ENCODE results near the gene FOXJ2.
"Not testable (repeated sequence)": the region's sequence is repeated elsewhere in the genome, so short reads cannot be mapped to it uniquely, and the experiment has no call there.

The FOXJ2 gene
- 23.3 to 63.7 (median 38.8) reads per million in 9 experiments for total RNA-seq

GRCh38 chr12:8032242-8033152, at the start of gene FOXJ2:
Gene FOXJ2 (plus strand): TSS chr12:8032716. CDS start chr12:8039833, 7,117 bp downstream.
- peak; percentile 85 for ATAC-seq (replicated peaks)
- H3K4me1 Mint-ChIP-seq (ENCODE audit: low read depth in 2 of 2), result peaks cover 49 to 53% of the 10 kb centered on the region in 2 donors
- DNase-seq, result peak; percentile 69 to 73 (median 71)
- no peaks in the 10 kb centered on the region for H3K9me3 Mint-ChIP-seq
- H3K36me3 Mint-ChIP-seq (ENCODE audit: insufficient read depth), result peaks cover 19% of the 10 kb centered on the region
- H3K4me3 Mint-ChIP-seq, result peak within 1 kb of the TSS; percentile 81 to 92
- peak within 1 kb of the TSS; percentile 64 to 93 for H3K27ac Mint-ChIP-seq
- no peaks in the 10 kb centered on the region for H3K27me3 Mint-ChIP-seq

GRCh38 chr12:7983019-7983418, 49.5 kb upstream of the FOXJ2 start:
- H3K27me3 Mint-ChIP-seq; DNase-seq; H3K4me3 Mint-ChIP-seq; H3K9me3 Mint-ChIP-seq; H3K4me1 Mint-ChIP-seq (ENCODE audit: low read depth in 2 of 2); H3K36me3 Mint-ChIP-seq (ENCODE audit: insufficient read depth); H3K27ac Mint-ChIP-seq; ATAC-seq (replicated peaks): not testable (repeated sequence)

GRCh38 chr12:7983460-7983859, 49.1 kb upstream of the FOXJ2 start:
- not testable (repeated sequence) for H3K27ac Mint-ChIP-seq; H3K36me3 Mint-ChIP-seq (ENCODE audit: insufficient read depth); H3K4me3 Mint-ChIP-seq; ATAC-seq (replicated peaks); DNase-seq; H3K9me3 Mint-ChIP-seq; H3K4me1 Mint-ChIP-seq (ENCODE audit: low read depth in 2 of 2); H3K27me3 Mint-ChIP-seq

- no peak for DNase-seq
- Mint-ChIP-seq H3K9me3 (no peaks in the 10 kb centered on the region), H3K36me3 (ENCODE audit: insufficient read depth) (no peaks in the 10 kb centered on the region), H3K4me1 (ENCODE audit: low read depth in 2 of 2) (peaks cover 2% of the 10 kb centered on the region in 2 donors), H3K27ac (no peak overlapping the region), H3K4me3 (no peak overlapping the region), H3K27me3 (no peaks in the 10 kb centered on the region)
- ATAC-seq (replicated peaks), result no peak
Measured at GRCh38 chr12:7984900-7985299, 47.6 kb upstream of the FOXJ2 start.

- Mint-ChIP-seq H3K36me3 (ENCODE audit: insufficient read depth) (no peaks in the 10 kb centered on the region), H3K27me3 (no peaks in the 10 kb centered on the region), H3K9me3 (no peaks in the 10 kb centered on the region), H3K27ac (no peak overlapping the region), H3K4me3 (no peak overlapping the region), H3K4me1 (ENCODE audit: low read depth in 2 of 2) (peaks cover 9 to 10% of the 10 kb centered on the region in 2 donors)
- ATAC-seq (replicated peaks), result no peak
- DNase-seq, result no peak
Measured at GRCh38 chr12:7985802-7986418, 46.6 kb upstream of the FOXJ2 start.

- H3K4me1 Mint-ChIP-seq (ENCODE audit: low read depth in 2 of 2), result peaks cover 14 to 18% of the 10 kb centered on the region in 2 donors
- H3K36me3 Mint-ChIP-seq (ENCODE audit: insufficient read depth), result no peaks in the 10 kb centered on the region
- H3K4me3 Mint-ChIP-seq, result peak overlapping the region; percentile 55 to 66
- DNase-seq (peak; percentile 48 to 65 (median 61)), ATAC-seq (replicated peaks) (peak; percentile 93)
- H3K27me3 Mint-ChIP-seq, result no peaks in the 10 kb centered on the region
- peak overlapping the region; percentile 66 to 82 for H3K27ac Mint-ChIP-seq
- H3K9me3 Mint-ChIP-seq, result no peaks in the 10 kb centered on the region
Measured at GRCh38 chr12:7989827-7990491, 42.6 kb upstream of the FOXJ2 start.

- H3K27me3 Mint-ChIP-seq, result no peaks in the 10 kb centered on the region
- H3K9me3 Mint-ChIP-seq, result no peaks in the 10 kb centered on the region
- H3K4me3 Mint-ChIP-seq, result peak overlapping the region in 1 of 2 donors; percentile 1
- H3K27ac Mint-ChIP-seq, result peak overlapping the region in 1 of 2 donors; percentile 82
- no peak for ATAC-seq (replicated peaks)
- DNase-seq, result no peak
- no peaks in the 10 kb centered on the region for H3K36me3 Mint-ChIP-seq (ENCODE audit: insufficient read depth)
- H3K4me1 Mint-ChIP-seq (ENCODE audit: low read depth in 2 of 2), result peaks cover 14 to 22% of the 10 kb centered on the region in 2 donors
Measured at GRCh38 chr12:7991535-7991934, 41.0 kb upstream of the FOXJ2 start.

- Mint-ChIP-seq H3K27ac (no peak overlapping the region), H3K9me3 (no peaks in the 10 kb centered on the region), H3K27me3 (no peaks in the 10 kb centered on the region), H3K36me3 (ENCODE audit: insufficient read depth) (no peaks in the 10 kb centered on the region), H3K4me3 (no peak overlapping the region), H3K4me1 (ENCODE audit: low read depth in 2 of 2) (peaks cover 13 to 21% of the 10 kb centered on the region in 2 donors)
- no peak for ATAC-seq (replicated peaks)
- no peak for DNase-seq
Measured at GRCh38 chr12:7994731-7995205, 37.7 kb upstream of the FOXJ2 start.

- Mint-ChIP-seq H3K27ac (no peak overlapping the region), H3K9me3 (no peaks in the 10 kb centered on the region)
- peak; percentile 69 to 75 (median 75) for DNase-seq
Measured at GRCh38 chr12:7995266-7995963, 37.1 kb upstream of the FOXJ2 start.

GRCh38 chr12:8000827-8001226, 31.7 kb upstream of the FOXJ2 start:
- DNase-seq, H3K9me3 Mint-ChIP-seq: not testable (repeated sequence)

More at GRCh38 chr12:7995266-7995963, 37.1 kb upstream of the FOXJ2 start:
- no peaks in the 10 kb centered on the region for H3K27me3 Mint-ChIP-seq
- no peaks in the 10 kb centered on the region for H3K36me3 Mint-ChIP-seq (ENCODE audit: insufficient read depth)
- peaks cover 7 to 14% of the 10 kb centered on the region in 2 donors for H3K4me1 Mint-ChIP-seq (ENCODE audit: low read depth in 2 of 2)
- H3K4me3 Mint-ChIP-seq, result no peak overlapping the region
- peak; percentile 98 for ATAC-seq (replicated peaks)

GRCh38 chr12:8001496-8001895, 31.0 kb upstream of the FOXJ2 start:
- H3K27ac Mint-ChIP-seq; DNase-seq; H3K36me3 Mint-ChIP-seq (ENCODE audit: insufficient read depth); H3K4me3 Mint-ChIP-seq; ATAC-seq (replicated peaks); H3K4me1 Mint-ChIP-seq (ENCODE audit: low read depth in 2 of 2); H3K9me3 Mint-ChIP-seq: not testable (repeated sequence)
- H3K27me3 Mint-ChIP-seq, result peaks cover 6 to 19% of the 10 kb centered on the region in 2 donors

More at GRCh38 chr12:8000827-8001226, 31.7 kb upstream of the FOXJ2 start:
- H3K4me1 Mint-ChIP-seq (ENCODE audit: low read depth in 2 of 2); H3K4me3 Mint-ChIP-seq; ATAC-seq (replicated peaks); H3K27ac Mint-ChIP-seq; H3K36me3 Mint-ChIP-seq (ENCODE audit: insufficient read depth): not testable (repeated sequence)
- peaks cover 6 to 19% of the 10 kb centered on the region in 2 donors for H3K27me3 Mint-ChIP-seq

GRCh38 chr12:8004897-8005296, 27.6 kb upstream of the FOXJ2 start:
- not testable (repeated sequence) for H3K36me3 Mint-ChIP-seq (ENCODE audit: insufficient read depth); DNase-seq; H3K27ac Mint-ChIP-seq; H3K4me1 Mint-ChIP-seq (ENCODE audit: low read depth in 2 of 2); H3K9me3 Mint-ChIP-seq; H3K4me3 Mint-ChIP-seq; ATAC-seq (replicated peaks)
- peaks cover 19 to 33% of the 10 kb centered on the region in 2 donors for H3K27me3 Mint-ChIP-seq

- peaks cover 38 to 44% of the 10 kb centered on the region in 2 donors for H3K27me3 Mint-ChIP-seq
- H3K4me1 Mint-ChIP-seq (ENCODE audit: low read depth in 2 of 2), result no peaks in the 10 kb centered on the region
- ATAC-seq (replicated peaks), result no peak
- H3K4me3 Mint-ChIP-seq, result no peak overlapping the region
- H3K27ac Mint-ChIP-seq, result no peak overlapping the region
- no peaks in the 10 kb centered on the region for H3K9me3 Mint-ChIP-seq
- DNase-seq, result no peak
- H3K36me3 Mint-ChIP-seq (ENCODE audit: insufficient read depth), result no peaks in the 10 kb centered on the region
Measured at GRCh38 chr12:8011331-8011730, 21.2 kb upstream of the FOXJ2 start.

Measured in effector memory CD8-positive, alpha-beta T cell (primary cell).